ENCODE results near the gene HTATSF1.

The HTATSF1 gene

GRCh38 chrX:136497556-136498052 lies at the start of gene HTATSF1:
TSS of gene HTATSF1 (plus strand) at chrX:136497592. CDS start at chrX:136497685, 93 bp downstream.
- TF ChIP-seq CTCF (IDR thresholded peaks at IDR 0.05; ENCODE audit: low read depth, low read length, missing control alignments), result no peak
- no peak for DNase-seq (ENCODE audit: low read depth)
- H3K4me3 ChIP-seq (ENCODE audit: low read depth, low read length), result peak within 1 kb of the TSS; percentile 66
- in situ Hi-C loops (cut with HindIII; ENCODE audit: low sequenced_read_pairs), result no loop called here

DNA sequence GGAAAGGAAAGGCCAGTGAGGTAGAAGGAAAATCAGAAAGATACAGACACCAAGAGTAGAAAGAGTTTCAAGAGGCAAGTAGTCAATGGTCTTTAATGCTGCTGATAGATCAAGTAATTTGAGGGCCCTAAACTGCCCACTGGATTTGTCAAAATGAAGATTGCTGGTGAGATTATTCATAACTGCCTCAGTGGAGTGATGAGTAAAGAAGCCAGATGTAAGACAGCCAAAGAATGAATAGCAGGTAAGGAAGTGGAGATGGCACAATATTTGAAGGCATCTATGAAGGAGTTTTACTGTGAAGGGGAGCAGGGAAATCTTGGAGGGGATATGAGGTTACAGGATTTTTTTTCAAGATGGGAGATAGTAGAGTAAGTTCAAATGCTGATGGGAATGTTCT lies 49.4 kb upstream of the HTATSF1 start:
- in situ Hi-C loops (cut with HindIII; ENCODE audit: low sequenced_read_pairs), result no loop called here
- no peak overlapping the region for H3K4me3 ChIP-seq (ENCODE audit: low read depth, low read length)
- no peak for DNase-seq (ENCODE audit: low read depth)
- no peak for TF ChIP-seq CTCF (IDR thresholded peaks at IDR 0.05; ENCODE audit: low read depth, low read length, missing control alignments)

DNA sequence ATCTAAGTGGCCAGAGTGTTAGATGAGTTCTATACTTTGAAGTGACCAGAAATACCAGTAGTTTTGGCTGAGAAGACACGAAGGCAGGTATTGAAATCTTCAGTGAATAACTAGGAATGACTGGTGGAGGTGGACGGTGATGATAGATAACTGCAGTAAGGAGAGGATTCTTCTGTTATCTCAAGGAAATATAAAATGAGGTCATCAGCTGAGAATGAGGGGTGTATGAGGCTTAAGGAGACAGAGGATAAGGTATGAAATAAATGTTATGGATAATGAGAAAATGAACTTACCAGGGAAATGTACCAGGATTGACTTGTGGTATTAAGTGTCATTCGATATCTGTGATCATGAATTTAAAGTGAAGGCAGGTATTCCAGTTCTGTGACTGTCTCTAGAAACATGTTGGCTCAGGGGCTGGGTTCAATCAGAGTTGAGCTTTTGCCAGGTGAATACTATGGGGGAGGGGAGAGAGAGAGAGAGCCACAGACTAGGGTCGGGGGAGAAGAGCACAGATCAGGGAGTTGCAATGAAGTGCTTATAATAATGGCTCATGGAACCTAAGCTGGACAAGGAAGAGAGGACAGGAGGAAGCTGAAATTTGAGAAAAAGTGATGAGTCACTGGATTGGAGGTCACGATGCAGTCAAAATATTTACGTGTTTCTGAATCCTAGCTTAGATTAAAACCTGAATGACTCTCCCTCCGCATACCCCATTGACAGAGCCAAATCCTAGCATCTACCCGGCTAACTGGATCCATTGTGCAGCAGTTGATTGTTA lies 47.2 kb upstream of the HTATSF1 start:
- no peak for TF ChIP-seq CTCF (IDR thresholded peaks at IDR 0.05; ENCODE audit: low read depth, low read length, missing control alignments)
- H3K4me3 ChIP-seq (ENCODE audit: low read depth, low read length), result no peak overlapping the region
- in situ Hi-C loops (cut with HindIII; ENCODE audit: low sequenced_read_pairs), result no loop called here
- no peak for DNase-seq (ENCODE audit: low read depth)

- DNase-seq (ENCODE audit: low read depth), result no peak
- no peak for TF ChIP-seq CTCF (IDR thresholded peaks at IDR 0.05; ENCODE audit: low read depth, low read length, missing control alignments)
- no peak overlapping the region for H3K4me3 ChIP-seq (ENCODE audit: low read depth, low read length)
- in situ Hi-C loops (cut with HindIII; ENCODE audit: low sequenced_read_pairs), result no loop called here
These were observed 44.8 kb upstream of the HTATSF1 start for GRCh38 chrX:136452614-136453013.

- DNase-seq (ENCODE audit: low read depth), result no peak
- TF ChIP-seq CTCF (IDR thresholded peaks at IDR 0.05; ENCODE audit: low read depth, low read length, missing control alignments), result no peak
- in situ Hi-C loops (cut with HindIII; ENCODE audit: low sequenced_read_pairs), result no loop called here
- H3K4me3 ChIP-seq (ENCODE audit: low read depth, low read length), result no peak overlapping the region
These were observed 44.3 kb upstream of the HTATSF1 start for GRCh38 chrX:136453114-136453513.

- no peak overlapping the region for H3K4me3 ChIP-seq (ENCODE audit: low read depth, low read length)
- TF ChIP-seq CTCF (IDR thresholded peaks at IDR 0.05; ENCODE audit: low read depth, low read length, missing control alignments), result no peak
- in situ Hi-C loops (cut with HindIII; ENCODE audit: low sequenced_read_pairs), result no loop called here
- DNase-seq (ENCODE audit: low read depth), result no peak
These were observed 43.6 kb upstream of the HTATSF1 start for GRCh38 chrX:136453771-136454170.

Measured in astrocyte of the cerebellum (primary cell).